NT2/D1 (cell line): ENCODE measurements around the gene SLC6A18.

Source experiments
- YY1 ChIP-seq: IDR thresholded peaks from 2 replicates; pipeline ENCODE4 v1.6.1; 2011; ENCODE audit not compliant: insufficient read length, insufficient read depth
- ZNF274 ChIP-seq: IDR thresholded peaks from 2 replicates; pipeline ENCODE4 v1.6.1; 2011; ENCODE audit warnings: mild to moderate bottlenecking, low read depth, low read length

DNA sequence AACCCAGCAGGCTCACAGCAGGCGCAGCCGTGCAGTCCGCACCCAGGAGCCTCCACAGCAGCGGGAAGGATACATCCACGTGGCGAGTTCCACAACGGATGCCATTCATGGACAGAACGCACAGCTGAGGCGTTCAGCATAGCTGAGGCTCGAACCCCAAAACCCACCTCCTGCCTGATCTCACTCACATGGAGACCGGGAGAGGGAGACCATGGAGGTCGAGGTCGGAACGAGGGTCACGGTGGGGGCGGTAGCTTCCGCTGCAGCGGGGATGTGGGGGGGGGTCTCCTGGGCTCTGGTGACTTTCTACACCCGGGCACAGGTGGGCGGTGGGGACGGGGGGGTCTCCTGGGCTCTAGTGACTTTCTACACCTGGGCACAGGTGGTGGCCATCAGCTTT is 52.1 kb downstream of the SLC6A18 start:
- TF ChIP-seq YY1 (no peak), ZNF274 (no peak)
